A549 (cell line): ENCODE data around the gene OR5W2. TPM values are rescaled to one million over a fixed set of nuclear protein-coding genes. Genes with fewer than 3 reads are reported as not detected.

Experiments used
- ATAC-seq, 2 experiments: fragments of 200-7000 bp in 1 of 2; fragments of >200 bp in 1 of 2; cut with Nextera tagmentation in 1 of 2; cut with Tn5 transposase in 1 of 2; 3 replicates each; pipeline versions ENCODE4 v1.8.0 to v1.9.1; 2018 to 2020; ENCODE audit warnings: mild to moderate bottlenecking in 1 of 2, moderate library complexity in 1 of 2
- CTCF ChIA-PET: fragments of 300-600 bp; sonication (Branson Sonifier 250); formaldehyde crosslinking; extraction: SDS; loops from one replicate; lab custom pipeline; 2021; ENCODE audit warnings: antibody characterized with exemption, inconsistent platforms; lab: Yijun Ruan, JAX
- POLR2A ChIA-PET: fragments of 350-600 bp; formaldehyde crosslinking; extraction: SDS; loops from one replicate; lab custom pipeline; 2021; ENCODE audit warnings: antibody characterized with exemption, inconsistent platforms; lab: Yijun Ruan, JAX
- DNase-seq, 2 experiments: peaks; one replicate each; pipeline versions ENCODE4 v3.0.0 to v3.0.0-alpha.2; 2011 to 2016; ENCODE audit warnings: low read depth in 1 of 2, low spot score in 1 of 2
- FAIRE-seq: peaks from 2 replicates; lab custom pipeline; 2011; peaks lifted over from hg19 to GRCh38; lab: Jason Lieb, UNC
- H3K27ac ChIP-seq, 2 experiments: fragments of >200 bp; sonication (Bioruptor Twin); formaldehyde crosslinking; 3 replicates each; pipeline ENCODE4 v1.5.1; 2016 to 2017
- H3K4me1 ChIP-seq: fragments of >200 bp; sonication (Bioruptor Twin); formaldehyde crosslinking; 3 replicates; pipeline ENCODE4 v1.6.1; 2016
- H3K4me2 ChIP-seq: fragments of >200 bp; sonication (Bioruptor Twin); formaldehyde crosslinking; 3 replicates; pipeline ENCODE4 v1.6.1; 2016
- H3K4me3 ChIP-seq: fragments of >200 bp; sonication (Bioruptor Twin); formaldehyde crosslinking; 3 replicates; pipeline ENCODE4 v1.5.1; 2016
- H3K9me3 ChIP-seq: fragments of >200 bp; sonication (Bioruptor Twin); formaldehyde crosslinking; 3 replicates; pipeline ENCODE4 v1.6.1; 2016
- CHD2 ChIP-seq: fragments of 150-350 bp; IDR thresholded peaks from 2 replicates; pipeline ENCODE4 v1.6.1; 2014; ENCODE audit warnings: low read length; ENCODE audit not compliant: partially characterized antibody
- CHD4 ChIP-seq: fragments of 200-600 bp; sonication (generic); IDR thresholded peaks from 2 replicates; pipeline ENCODE4 v1.6.1; 2016; ENCODE audit warnings: antibody characterized with exemption, mild to moderate bottlenecking, borderline replicate concordance
- CTCF ChIP-seq: fragments of >200 bp; sonication (Bioruptor Twin); formaldehyde crosslinking; IDR thresholded peaks from 3 replicates; pipeline ENCODE4 v1.5.1; 2016
- EHF ChIP-seq: fragments of 250-450 bp; sonication (Bioruptor Pico); IDR thresholded peaks from 2 replicates; pipeline ENCODE4 v1.5.0; 2020; ENCODE audit warnings: mild to moderate bottlenecking
- EHMT2 ChIP-seq: fragments of 200-600 bp; sonication (generic); IDR thresholded peaks from 2 replicates; pipeline ENCODE4 v1.6.1; 2016; ENCODE audit warnings: antibody characterized with exemption, low read depth, mild to moderate bottlenecking, moderate library complexity
- KDM5A ChIP-seq: fragments of 200-600 bp; sonication (generic); IDR thresholded peaks from 2 replicates; pipeline ENCODE4 v1.6.1; 2016; ENCODE audit warnings: antibody characterized with exemption, mild to moderate bottlenecking
- MAFK ChIP-seq: fragments of 450-650 bp; IDR thresholded peaks from 2 replicates; pipeline ENCODE4 v1.6.1; 2014; ENCODE audit not compliant: partially characterized antibody
- POLR2AphosphoS2 ChIP-seq: conservative IDR thresholded peaks from 2 replicates; pipeline ENCODE4 v1.6.1; 2012; ENCODE audit warnings: low read length, improper control_type of control experiment, inconsistent platforms
- RAD21 ChIP-seq, 2 experiments: fragments of >200 bp in 1 of 2; sonication (Bioruptor Twin) in 1 of 2; formaldehyde crosslinking in 1 of 2; IDR thresholded peaks in 1 of 2; conservative IDR thresholded peaks in 1 of 2; 2 replicates in 1 of 2; 3 replicates in 1 of 2; pipeline ENCODE4 v1.6.1; 2012 to 2018; ENCODE audit warnings: inconsistent platforms in 1 of 2
- REST ChIP-seq: fragments of 200-600 bp; sonication (generic); IDR thresholded peaks from 2 replicates; pipeline ENCODE4 v1.6.1; 2016; ENCODE audit warnings: antibody characterized with exemption, mild to moderate bottlenecking, moderate library complexity
- SMC3 ChIP-seq: fragments of >200 bp; sonication (Bioruptor Twin); formaldehyde crosslinking; IDR thresholded peaks from 3 replicates; pipeline ENCODE4 v1.6.1; 2018; ENCODE audit warnings: inconsistent platforms
- TFCP2L1 ChIP-seq: fragments of 250-450 bp; sonication (Bioruptor Pico); IDR thresholded peaks from 2 replicates; pipeline ENCODE4 v1.5.0; 2021; ENCODE audit warnings: mild to moderate bottlenecking
- ZFP36 ChIP-seq: fragments of 450-650 bp; IDR thresholded peaks from 2 replicates; pipeline ENCODE4 v1.6.1; 2014; ENCODE audit warnings: borderline replicate concordance; ENCODE audit not compliant: partially characterized antibody
- ZNF302 ChIP-seq: fragments of 250-450 bp; sonication (Bioruptor Pico); IDR thresholded peaks from 2 replicates; pipeline ENCODE4 v1.9.0; 2021; ENCODE audit warnings: inconsistent platforms, mild to moderate bottlenecking, moderate library complexity
- ZSCAN20 ChIP-seq: fragments of 250-450 bp; sonication (Bioruptor Pico); IDR thresholded peaks from 2 replicates; pipeline ENCODE4 v1.8.0; 2022; ENCODE audit warnings: mild to moderate bottlenecking, moderate library complexity
- WGBS: methylation state at CpG from one replicate; pipeline ENCODE4 v1.1.6; 2017; ENCODE audit errors: missing lambda C conversion rate; 5-methylcytosine and 5-hydroxymethylcytosine counted together
- polyA plus RNA-seq, 4 experiments: library from polyadenylated mRNA; depleted of rRNA in 3 of 4; stranded (reverse); fragments of >200 nt; fragmentation: RNase III in 1 of 4; extraction: RNeasy Plus Mini Kit Qiagen cat#74134 plus additional on column Dnase treatment in 1 of 4; gene quantifications; 2 replicates in 3 of 4; 3 replicates in 1 of 4; pipeline ENCODE4 v1.2.3, GENCODE V29; 2011 to 2017
- TF ChIP-seq, protein P1 (sequence below): IDR thresholded peaks from 2 replicates; pipeline ENCODE4 v1.6.1; 2012
- TF ChIP-seq, protein P2 (sequence below): IDR thresholded peaks from 2 replicates; pipeline ENCODE4 v1.6.1; 2012
- TF ChIP-seq, protein P3 (sequence below): fragments of 150-350 bp; IDR thresholded peaks from 2 replicates; pipeline ENCODE4 v1.6.1; 2014; ENCODE audit warnings: low read depth, mild to moderate bottlenecking, low read length

The OR5W2 gene
- polyA plus RNA-seq, 2 of the 4 experiments (the other 2 are of a cell fraction), result not detected

DNA sequence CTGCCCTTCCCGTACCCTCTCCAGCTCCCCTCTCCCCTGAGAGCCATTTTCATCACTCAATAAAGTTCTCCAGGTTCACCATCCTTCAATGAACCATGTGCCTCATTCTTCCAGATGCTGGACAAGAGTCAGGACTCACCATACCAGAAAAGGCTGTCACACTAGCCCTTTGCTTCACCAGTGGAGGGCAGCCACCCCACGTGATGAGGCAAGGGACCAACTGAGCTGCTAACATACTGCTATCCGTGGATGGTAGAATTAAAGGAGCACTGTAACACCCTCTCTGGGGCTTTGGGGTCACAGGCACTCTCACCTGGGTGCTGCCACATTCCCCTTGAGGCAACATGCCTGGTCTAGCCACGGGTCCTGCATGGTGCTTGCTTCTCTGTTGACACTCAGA lies 34.9 kb upstream of the OR5W2 start:
- no peaks in the 10 kb centered on the region for H3K9me3 ChIP-seq
- WGBS, result 3% methylated on average over 4 of the region's 4 CpGs

GRCh38 chr11:55942785-55943392 lies 28.5 kb upstream of the OR5W2 start:
- 0 out of 6 replicates have a peak, but pooled peaks of 1 of the 2 experiments have one; percentile 53 for ATAC-seq
- POLR2A ChIA-PET, result no interaction called here

More for the DNA sequence above, 34.9 kb upstream of the OR5W2 start:
- TF ChIP-seq ZSCAN20 (no peak), ZNF302 (CRISPR knock-in tag) (no peak)
- TF ChIP-seq, protein P1, sequence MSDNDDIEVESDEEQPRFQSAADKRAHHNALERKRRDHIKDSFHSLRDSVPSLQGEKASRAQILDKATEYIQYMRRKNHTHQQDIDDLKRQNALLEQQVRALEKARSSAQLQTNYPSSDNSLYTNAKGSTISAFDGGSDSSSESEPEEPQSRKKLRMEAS, result no peak
- FAIRE-seq (no peak), ATAC-seq (no peak), DNase-seq (no peak)
- H3K27ac ChIP-seq, result no peak overlapping the region
- H3K4me1 ChIP-seq, result no peaks in the 10 kb centered on the region
- no peak overlapping the region for H3K4me2 ChIP-seq
- POLR2A ChIA-PET, result no interaction called here
- CTCF ChIA-PET, result no interaction called here
- no peak overlapping the region for H3K4me3 ChIP-seq

GRCh38 chr11:55936300-55936699 lies 21.9 kb upstream of the OR5W2 start, which contains the start of gene OR5I1:
TSS of gene OR5I1 (minus strand) at chr11:55936400. CDS start at chr11:55936400, 0 bp downstream.
- DNase-seq, result no peak
- Histone ChIP-seq H3K4me1 (no peaks in the 10 kb centered on the region), H3K9me3 (no peaks in the 10 kb centered on the region), H3K4me2 (no peak within 1 kb of the TSS), H3K4me3 (no peak within 1 kb of the TSS), H3K27ac (no peak within 1 kb of the TSS)
- 0% methylated on average over 2 of the region's 2 CpGs for WGBS
- no peak for ATAC-seq
- POLR2A ChIA-PET, result no interaction called here
- CTCF ChIA-PET, result no interaction called here
- FAIRE-seq, result no peak
- TF ChIP-seq, protein P2, sequence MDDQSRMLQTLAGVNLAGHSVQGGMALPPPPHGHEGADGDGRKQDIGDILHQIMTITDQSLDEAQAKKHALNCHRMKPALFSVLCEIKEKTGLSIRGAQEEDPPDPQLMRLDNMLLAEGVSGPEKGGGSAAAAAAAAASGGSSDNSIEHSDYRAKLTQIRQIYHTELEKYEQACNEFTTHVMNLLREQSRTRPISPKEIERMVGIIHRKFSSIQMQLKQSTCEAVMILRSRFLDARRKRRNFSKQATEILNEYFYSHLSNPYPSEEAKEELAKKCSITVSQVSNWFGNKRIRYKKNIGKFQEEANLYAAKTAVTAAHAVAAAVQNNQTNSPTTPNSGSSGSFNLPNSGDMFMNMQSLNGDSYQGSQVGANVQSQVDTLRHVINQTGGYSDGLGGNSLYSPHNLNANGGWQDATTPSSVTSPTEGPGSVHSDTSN, result no peak
- no peak for TF ChIP-seq MAFK
- TF ChIP-seq CTCF, result no peak
- no peak for TF ChIP-seq EHMT2
- no peak for TF ChIP-seq ZFP36
- TF ChIP-seq, protein P3, sequence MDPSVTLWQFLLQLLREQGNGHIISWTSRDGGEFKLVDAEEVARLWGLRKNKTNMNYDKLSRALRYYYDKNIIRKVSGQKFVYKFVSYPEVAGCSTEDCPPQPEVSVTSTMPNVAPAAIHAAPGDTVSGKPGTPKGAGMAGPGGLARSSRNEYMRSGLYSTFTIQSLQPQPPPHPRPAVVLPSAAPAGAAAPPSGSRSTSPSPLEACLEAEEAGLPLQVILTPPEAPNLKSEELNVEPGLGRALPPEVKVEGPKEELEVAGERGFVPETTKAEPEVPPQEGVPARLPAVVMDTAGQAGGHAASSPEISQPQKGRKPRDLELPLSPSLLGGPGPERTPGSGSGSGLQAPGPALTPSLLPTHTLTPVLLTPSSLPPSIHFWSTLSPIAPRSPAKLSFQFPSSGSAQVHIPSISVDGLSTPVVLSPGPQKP, result no peak
- no peak for TF ChIP-seq REST
- TF ChIP-seq RAD21 (conservative IDR thresholded peaks at IDR 0.05 in 1 of 2, IDR thresholded peaks at IDR 0.05 in 1 of 2), result no peak
- TF ChIP-seq TFCP2L1 (CRISPR knock-in tag), result no peak

More at GRCh38 chr11:55942785-55943392, 28.5 kb upstream of the OR5W2 start:
- Histone ChIP-seq H3K27ac (no peak overlapping the region), H3K4me2 (no peak overlapping the region), H3K4me3 (no peak overlapping the region)
- no peak for TF ChIP-seq EHF (CRISPR knock-in tag)
- TF ChIP-seq CHD2, result no peak
- peak; percentile 68 to 73 for TF ChIP-seq RAD21 (conservative IDR thresholded peaks at IDR 0.05 in 1 of 2, IDR thresholded peaks at IDR 0.05 in 1 of 2)
- no peak for TF ChIP-seq ZFP36
- no peak for TF ChIP-seq POLR2AphosphoS2
- peak; percentile 67 for TF ChIP-seq SMC3
- no peak for TF ChIP-seq KDM5A
- TF ChIP-seq CHD4, result no peak
- TF ChIP-seq CTCF, result peak; percentile 69
- TF ChIP-seq, all 56 proteins: peak for 3
- DNase-seq (peak; percentile 3 to 62), FAIRE-seq (peak; percentile 51)
- no peaks in the 10 kb centered on the region for H3K9me3 ChIP-seq
- CTCF ChIA-PET, result no interaction called here
- H3K4me1 ChIP-seq, result no peaks in the 10 kb centered on the region
- 2% methylated on average over 3 of the region's 3 CpGs for WGBS
